SW 1271 (cell line): ENCODE data around the gene CSN2.
"Not testable (repeated sequence)": the region's sequence is repeated elsewhere in the genome, so short reads cannot be mapped to it uniquely, and the experiment has no call there.

Source experiments
- DNase-seq, 2 experiments: peaks; one replicate each; lab custom pipeline; 2025; lab: John Stamatoyannopoulos, UW

Gene CSN2, protein sequence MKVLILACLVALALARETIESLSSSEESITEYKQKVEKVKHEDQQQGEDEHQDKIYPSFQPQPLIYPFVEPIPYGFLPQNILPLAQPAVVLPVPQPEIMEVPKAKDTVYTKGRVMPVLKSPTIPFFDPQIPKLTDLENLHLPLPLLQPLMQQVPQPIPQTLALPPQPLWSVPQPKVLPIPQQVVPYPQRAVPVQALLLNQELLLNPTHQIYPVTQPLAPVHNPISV

DNA sequence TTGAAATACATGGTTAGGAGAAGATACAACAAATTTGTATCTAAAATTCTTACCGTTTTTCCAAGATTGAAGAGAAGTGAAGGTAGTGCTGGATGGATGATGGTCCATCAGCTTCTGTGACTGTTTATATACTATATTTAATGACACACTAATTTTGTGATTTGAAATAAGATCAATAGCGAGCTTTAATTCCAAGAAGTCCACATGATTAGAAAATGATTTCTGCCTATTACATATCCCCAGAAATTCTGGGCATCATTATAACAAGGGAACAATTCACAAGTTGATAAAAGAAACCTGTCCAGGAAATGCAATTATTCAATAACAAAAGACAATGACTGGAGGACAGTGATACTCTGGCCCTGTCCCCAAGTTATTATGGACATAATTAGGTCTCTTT is at the start of gene CSN2:
Gene CSN2 (minus strand): TSS at position 101 of the 400 bp plus-strand sequence. CDS start 4,733 bp downstream, outside the sequence.
- no peak for DNase-seq

GRCh38 chr4:70008771-70009170 is 43.2 kb upstream of the CSN2 start:
- DNase-seq, result no peak

DNA sequence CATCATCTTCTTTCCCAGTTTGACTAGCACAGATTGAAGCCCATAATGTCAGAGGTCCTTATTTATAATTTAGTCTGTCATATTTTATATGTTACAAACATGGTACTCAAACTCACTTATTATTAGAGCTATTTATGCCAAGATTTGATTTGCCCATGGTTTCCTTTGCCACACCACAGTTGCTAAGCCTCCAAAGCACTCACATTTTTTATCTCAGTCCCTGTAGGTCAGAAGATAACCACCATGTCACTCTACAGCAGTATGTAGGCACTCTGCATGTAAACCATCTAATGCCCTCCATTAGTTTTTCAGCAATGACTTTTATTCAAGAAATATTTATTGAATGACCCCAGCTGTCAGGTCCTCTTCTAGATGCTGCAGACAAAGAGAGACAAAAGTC is 37.0 kb upstream of the CSN2 start:
- DNase-seq, result no peak

DNA sequence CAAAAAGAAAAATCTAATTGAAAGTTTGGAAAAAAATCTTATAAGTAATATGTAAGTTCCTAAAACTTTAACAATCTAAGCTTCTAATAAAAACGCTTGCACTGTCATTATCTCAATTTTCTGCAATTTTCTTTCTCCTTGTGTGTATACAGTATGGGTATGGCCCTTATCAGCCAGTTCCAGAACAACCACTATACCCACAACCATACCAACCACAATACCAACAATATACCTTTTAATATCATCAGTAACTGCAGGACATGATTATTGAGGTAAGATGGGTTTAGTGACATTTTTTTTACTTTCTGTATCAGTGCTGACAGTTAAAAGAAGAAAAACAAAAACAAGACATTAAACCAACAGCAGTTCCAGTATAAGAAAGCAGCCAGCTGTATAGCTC is 35.2 kb upstream of the CSN2 start:
- DNase-seq, result no peak

- no peak for DNase-seq
Observed at GRCh38 chr4:69999420-69999819, 33.9 kb upstream of the CSN2 start.

GRCh38 chr4:69995526-69996016 is 30.0 kb upstream of the CSN2 start, which contains the start of gene STATH:
TSS of gene STATH (plus strand) at chr4:69995966. CDS start at chr4:69998438, 2,472 bp downstream.
- no peak for DNase-seq

- DNase-seq, result no peak
Observed at GRCh38 chr4:69994782-69995181, 29.3 kb upstream of the CSN2 start.

GRCh38 chr4:69991016-69991415 is 25.5 kb upstream of the CSN2 start:
- no peak for DNase-seq

- no peak for DNase-seq
Observed at GRCh38 chr4:69986663-69987062, 21.1 kb upstream of the CSN2 start.

GRCh38 chr4:69984030-69984443 is 18.5 kb upstream of the CSN2 start:
- no peak for DNase-seq

DNA sequence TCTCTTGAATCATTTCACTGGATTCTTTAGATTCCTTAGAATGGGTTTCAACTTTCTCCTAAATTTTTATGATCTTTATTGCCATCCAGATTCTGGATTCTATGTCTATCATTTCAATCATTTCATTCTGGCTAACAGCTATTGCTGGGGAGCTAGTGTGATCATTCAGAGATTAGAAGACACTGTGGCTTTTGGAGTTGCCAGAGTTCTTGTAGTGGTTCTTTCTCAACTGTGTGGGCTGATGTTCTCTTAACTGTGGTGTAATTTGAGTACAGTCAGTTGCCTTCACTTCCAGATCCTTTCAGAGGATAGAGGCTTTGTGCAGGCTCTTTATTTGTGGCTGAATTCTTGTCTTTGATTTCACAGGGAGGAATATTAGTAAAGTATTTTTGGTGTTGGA is 12.1 kb upstream of the CSN2 start:
- no peak for DNase-seq

GRCh38 chr4:69974631-69975030 is 9.1 kb upstream of the CSN2 start:
- DNase-seq, result no peak

GRCh38 chr4:69970071-69970470 is 4.5 kb upstream of the CSN2 start:
- no peak for DNase-seq

GRCh38 chr4:69957209-69957608 is 8.3 kb downstream of the CSN2 start:
- DNase-seq, result no peak

GRCh38 chr4:69951602-69952001 is 13.9 kb downstream of the CSN2 start:
- DNase-seq, result no peak

DNA sequence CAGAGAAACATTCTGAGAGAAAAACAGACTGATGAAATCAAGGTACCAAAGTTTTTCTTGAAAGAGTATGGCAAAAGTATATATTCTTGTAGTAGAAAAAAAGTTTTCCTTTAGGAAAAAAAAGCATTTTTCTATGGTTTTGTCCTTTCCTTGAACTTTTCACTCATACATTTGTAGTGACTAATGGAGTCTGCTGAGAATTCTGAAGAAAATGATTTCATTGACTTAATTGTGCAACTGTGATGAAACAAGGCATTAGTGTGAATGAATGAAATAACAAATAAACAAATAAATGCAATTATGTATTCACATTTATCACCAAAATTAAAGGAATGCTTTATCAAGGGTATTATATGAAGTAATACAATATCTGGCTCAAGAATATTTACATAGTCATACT is 29.0 kb downstream of the CSN2 start:
- DNase-seq, result no peak

DNA sequence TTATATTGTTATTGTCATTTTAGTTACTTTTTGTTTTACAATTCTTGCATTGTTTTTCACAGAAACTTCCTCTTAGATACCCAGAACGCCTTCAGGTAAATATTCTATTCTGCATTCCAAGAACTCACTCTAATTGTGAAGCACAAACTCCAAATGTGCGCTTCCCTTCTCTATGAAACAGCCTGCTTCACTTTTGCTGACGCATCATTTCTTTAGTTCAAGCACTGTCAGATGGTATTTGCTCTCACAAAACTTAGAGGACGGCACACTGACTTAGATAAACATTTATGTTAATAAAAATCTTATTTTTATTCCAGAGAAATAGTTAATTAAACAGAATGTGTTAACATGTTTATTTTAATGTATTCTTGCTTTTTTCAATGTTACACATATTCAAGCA is 31.4 kb downstream of the CSN2 start:
- no peak for DNase-seq

GRCh38 chr4:69930768-69931167 is 34.8 kb downstream of the CSN2 start, which contains the start of gene CSN1S1:
TSS of gene CSN1S1 (plus strand) at chr4:69931068. CDS start at chr4:69932556, 1,488 bp downstream.
- no peak for DNase-seq

DNA sequence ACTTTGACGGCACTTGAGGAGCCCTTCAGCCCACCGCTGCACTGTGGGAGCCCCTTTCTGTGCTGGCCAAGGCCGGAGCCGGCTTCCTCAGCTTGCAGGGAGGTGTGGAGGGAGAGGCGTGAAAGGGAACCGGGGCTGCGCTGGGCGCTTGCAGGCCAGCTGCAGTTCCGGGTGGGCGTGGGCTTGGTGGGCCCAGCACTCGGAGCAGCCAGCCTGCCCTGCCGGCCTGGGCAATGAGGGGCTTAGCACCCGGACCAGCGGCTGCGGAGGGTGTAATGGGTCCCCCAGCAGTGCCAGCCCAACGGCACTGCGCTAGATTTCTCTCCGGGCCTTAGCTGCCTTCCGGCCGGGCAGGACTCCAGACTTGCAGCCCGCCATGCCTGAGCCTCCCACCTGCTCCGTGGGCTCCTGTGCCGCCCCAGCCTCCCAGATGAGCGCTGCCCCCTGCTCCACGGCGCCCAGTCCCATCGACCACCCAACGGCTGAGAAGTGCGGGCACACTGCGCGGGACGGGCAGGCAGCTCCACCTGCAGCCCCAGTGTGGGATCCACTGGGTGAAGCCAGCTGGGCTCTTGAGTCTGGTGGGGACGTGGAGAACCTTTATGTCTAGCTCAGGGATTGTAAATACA is 41.6 kb downstream of the CSN2 start:
- not testable (repeated sequence) for DNase-seq

DNA sequence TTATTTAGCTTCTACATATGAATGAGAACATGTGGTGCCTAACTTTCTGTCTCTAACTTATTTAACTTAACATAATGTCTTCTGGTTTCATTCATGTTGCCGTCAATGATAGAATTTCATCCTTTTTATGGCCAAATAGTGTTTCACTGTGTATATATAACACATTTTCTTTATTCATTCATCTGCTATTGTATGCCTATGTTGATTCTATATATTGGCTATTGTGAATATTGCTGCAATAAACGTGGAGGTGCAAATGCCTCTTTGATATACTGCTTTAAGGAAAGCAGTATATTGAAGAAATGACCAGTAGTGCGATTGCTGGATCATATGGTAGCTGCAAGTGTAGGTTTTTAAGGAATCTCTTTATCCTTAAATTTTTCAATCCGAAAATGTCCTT is 44.7 kb downstream of the CSN2 start:
- DNase-seq, result no peak

GRCh38 chr4:69910016-69910782 is 55.3 kb downstream of the CSN2 start:
- DNase-seq, result no peak

DNA sequence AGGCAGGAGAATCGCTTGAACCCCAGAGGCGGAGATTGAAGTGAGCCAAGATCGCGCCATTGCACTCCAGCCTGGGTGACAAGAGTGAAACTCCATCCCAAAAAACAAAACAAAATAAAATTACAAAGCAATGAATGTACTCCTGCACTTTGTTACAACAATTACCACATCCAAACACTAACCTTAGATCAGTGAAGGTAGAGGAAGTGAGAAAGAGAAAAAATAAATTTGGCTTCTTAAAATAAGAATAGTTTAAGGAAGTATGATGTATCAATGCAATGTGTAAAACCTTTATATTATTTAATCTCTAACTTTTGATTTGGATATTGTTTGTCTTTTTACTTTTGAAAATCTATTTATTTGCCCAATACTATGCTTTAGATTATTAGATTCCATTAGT is 56.3 kb downstream of the CSN2 start:
- DNase-seq, result no peak

GRCh38 chr4:69907151-69907550 is 58.4 kb downstream of the CSN2 start:
- no peak for DNase-seq
